ENCODE data around the gene GLA.

GLA gene

GRCh38 chrX:101407748-101408531 is at the start of gene GLA, which contains the start of gene HNRNPH2:
Gene GLA (minus strand): TSS chrX:101407925. CDS start chrX:101407903, 22 bp downstream.
Gene HNRNPH2 (plus strand): TSS chrX:101408222. CDS start chrX:101411989, 3,767 bp downstream.
- DNase-seq (ENCODE audit: low read depth) = peak; percentile 98

- peak; percentile 46 for DNase-seq (ENCODE audit: low read depth)
Measured at GRCh38 chrX:101452056-101452455, 44.3 kb upstream of the GLA start.

- DNase-seq (ENCODE audit: low read depth) = peak; percentile 91
Measured at GRCh38 chrX:101450961-101451360, 43.2 kb upstream of the GLA start.

- no peak for DNase-seq (ENCODE audit: low read depth)
Measured at GRCh38 chrX:101450085-101450484, 42.4 kb upstream of the GLA start.

- DNase-seq (ENCODE audit: low read depth) = no peak
Measured at GRCh38 chrX:101449279-101449678, 41.6 kb upstream of the GLA start.

- DNase-seq (ENCODE audit: low read depth) = peak; percentile 95
Measured at GRCh38 chrX:101442085-101442484, 34.4 kb upstream of the GLA start.

GRCh38 chrX:101430457-101431078 is 22.8 kb upstream of the GLA start:
- peak; percentile 72 for DNase-seq (ENCODE audit: low read depth)

- peak; percentile 78 for DNase-seq (ENCODE audit: low read depth)
Measured at GRCh38 chrX:101429934-101430333, 22.2 kb upstream of the GLA start.

- no peak for DNase-seq (ENCODE audit: low read depth)
Measured at GRCh38 chrX:101427954-101428353, 20.2 kb upstream of the GLA start.

GRCh38 chrX:101419489-101419888 is 11.8 kb upstream of the GLA start:
- no peak for DNase-seq (ENCODE audit: low read depth)

GRCh38 chrX:101417981-101418841 is 10.5 kb upstream of the GLA start:
- DNase-seq (ENCODE audit: low read depth) = peak; percentile 15

GRCh38 chrX:101417190-101417589 is 9.5 kb upstream of the GLA start:
- DNase-seq (ENCODE audit: low read depth) = peak; percentile 40

- peak; percentile 36 for DNase-seq (ENCODE audit: low read depth)
Measured at GRCh38 chrX:101416691-101417090, 9.0 kb upstream of the GLA start.

GRCh38 chrX:101415180-101416145 is 7.7 kb upstream of the GLA start:
- DNase-seq (ENCODE audit: low read depth) = peak; percentile 81

GRCh38 chrX:101411984-101412383 is 4.3 kb upstream of the GLA start:
- DNase-seq (ENCODE audit: low read depth) = no peak

GRCh38 chrX:101410461-101410860 is 2.7 kb upstream of the GLA start:
- no peak for DNase-seq (ENCODE audit: low read depth)

- DNase-seq (ENCODE audit: low read depth) = no peak
Measured at GRCh38 chrX:101409043-101409442, 1.3 kb upstream of the GLA start.

- DNase-seq (ENCODE audit: low read depth) = no peak
Measured at GRCh38 chrX:101408532-101408841, 762 bp upstream of the GLA start.

- no peak for DNase-seq (ENCODE audit: low read depth)
Measured at GRCh38 chrX:101407167-101407747, 468 bp downstream of the GLA start.

GRCh38 chrX:101399825-101400224 is 7.9 kb downstream of the GLA start:
- no peak for DNase-seq (ENCODE audit: low read depth)

- no peak for DNase-seq (ENCODE audit: low read depth)
Measured at GRCh38 chrX:101398694-101399093, 9.0 kb downstream of the GLA start.
